Esophagus squamous epithelium (tissue), 4 donors: Measurements from ENCODE around the gene ZFAND5.

Source experiments
- CTCF ChIP-seq, 6 experiments: fragments of 450-650 bp in 4 of 6; fragments of 200-600 bp in 2 of 6; sonication (generic) in 2 of 6; IDR thresholded peaks; one replicate each; pipeline ENCODE4 v1.5.1; 2016 to 2019; ENCODE audit warnings: antibody characterized with exemption in 6 of 6, mild to moderate bottlenecking in 4 of 6, moderate library complexity in 4 of 6
- POLR2A ChIP-seq, 4 donors: fragments of 450-650 bp; IDR thresholded peaks; one replicate each; pipeline ENCODE4 v1.6.1; 2017; ENCODE audit warnings: antibody characterized with exemption in 4 of 4, mild to moderate bottlenecking in 4 of 4, moderate library complexity in 3 of 4

DNA sequence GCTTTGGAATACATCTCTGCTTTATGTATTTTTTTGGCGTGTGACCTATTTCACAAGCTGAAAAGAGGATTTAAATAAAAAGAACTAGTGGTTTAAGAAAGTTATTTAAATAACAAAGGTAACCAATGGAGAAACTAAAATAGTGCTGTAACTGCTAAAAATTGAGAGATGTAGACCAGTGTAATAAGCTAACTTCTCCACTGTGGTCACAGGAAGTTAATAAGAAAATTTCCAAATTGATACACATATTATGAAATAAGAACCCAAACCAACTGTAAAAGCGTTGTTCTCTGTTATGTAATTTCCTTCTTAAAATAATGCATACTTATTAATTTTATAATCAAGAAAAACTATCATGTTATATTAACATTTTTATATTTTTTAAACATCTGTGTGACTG is 29.1 kb upstream of the ZFAND5 start:
- TF ChIP-seq CTCF (IDR thresholded peaks at IDR 0.05), result no peak
- no peak for TF ChIP-seq POLR2A (IDR thresholded peaks at IDR 0.05)
